Measurements from ENCODE around the gene FIZ1.
A peak's percentile ranks its signal among the peaks of the same experiment; 100 is the strongest.

The FIZ1 gene

DNA sequence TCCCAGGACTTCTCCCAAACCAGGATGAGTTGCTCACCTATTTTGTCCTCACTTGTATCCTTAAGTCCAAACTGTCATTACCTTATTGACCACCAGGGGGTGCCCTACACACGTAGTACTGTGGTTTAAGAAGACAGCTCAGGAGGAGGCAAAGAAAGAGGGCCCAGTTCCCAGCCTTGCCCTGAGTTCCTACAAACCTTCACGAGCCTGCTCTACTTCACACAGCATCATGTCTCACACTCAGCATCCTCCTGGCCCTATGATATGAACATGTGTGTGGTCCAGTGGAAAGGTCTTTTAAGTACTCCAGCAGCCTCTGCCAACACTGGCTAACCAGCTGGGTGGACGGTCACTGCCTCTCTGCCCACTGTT, 33.1 kb upstream of the FIZ1 start:
- TF ChIP-seq SUZ12 (IDR thresholded peaks at IDR 0.05) (no peak), BHLHE40 (IDR thresholded peaks at IDR 0.05; ENCODE audit: borderline replicate concordance) (no peak), TARDBP (IDR thresholded peaks at IDR 0.05) (no peak), FOXM1 (IDR thresholded peaks at IDR 0.05; ENCODE audit: borderline replicate concordance) (no peak), NFRKB (IDR thresholded peaks at IDR 0.05) (no peak), FOXA1 (IDR thresholded peaks at IDR 0.05) (no peak), FOXK2 (IDR thresholded peaks at IDR 0.05) (no peak), L3MBTL2 (conservative IDR thresholded peaks at IDR 0.05) (no peak), CTBP1 (IDR thresholded peaks at IDR 0.05; ENCODE audit: borderline replicate concordance) (no peak), LEF1 (IDR thresholded peaks at IDR 0.05; ENCODE audit: borderline replicate concordance) (no peak), ELF4 (IDR thresholded peaks at IDR 0.05) (no peak), ARNT (IDR thresholded peaks at IDR 0.05) (no peak), SP1 (IDR thresholded peaks at IDR 0.05) (no peak), HDGF (IDR thresholded peaks at IDR 0.05; ENCODE audit: borderline replicate concordance) (no peak; the same call in 1 of the 2 replicates), ZNF384 (IDR thresholded peaks at IDR 0.05) (no peak)
- TF ChIP-seq, protein P1, sequence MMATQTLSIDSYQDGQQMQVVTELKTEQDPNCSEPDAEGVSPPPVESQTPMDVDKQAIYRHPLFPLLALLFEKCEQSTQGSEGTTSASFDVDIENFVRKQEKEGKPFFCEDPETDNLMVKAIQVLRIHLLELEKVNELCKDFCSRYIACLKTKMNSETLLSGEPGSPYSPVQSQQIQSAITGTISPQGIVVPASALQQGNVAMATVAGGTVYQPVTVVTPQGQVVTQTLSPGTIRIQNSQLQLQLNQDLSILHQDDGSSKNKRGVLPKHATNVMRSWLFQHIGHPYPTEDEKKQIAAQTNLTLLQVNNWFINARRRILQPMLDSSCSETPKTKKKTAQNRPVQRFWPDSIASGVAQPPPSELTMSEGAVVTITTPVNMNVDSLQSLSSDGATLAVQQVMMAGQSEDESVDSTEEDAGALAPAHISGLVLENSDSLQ (IDR thresholded peaks at IDR 0.05) = no peak
- ChIA-PET CTCF (interaction anchor here (0.6 to 2.3 kb wide), 9 partner anchors 14 to 751 kb away, joined by 3 to 12 read pairs (median 5); partner anchors contain the start of gene ZNF865), POLR2A (interaction anchor here (0.7 to 2.1 kb wide), 8 partner anchors 9 to 373 kb away, joined by 3 to 16 read pairs (median 4); partner anchors contain the start of genes FIZ1, PPP6R1, U2AF2 and ZNF524)

GRCh38 chr19:55626350-55626749, 27.0 kb upstream of the FIZ1 start:
- ChIA-PET CTCF (no interaction called here), POLR2A (interaction anchor here (1.3 to 1.4 kb wide), 2 partner anchors 22 to 28 kb away, joined by 5 read pairs; partner anchors contain the start of genes U2AF2 and ZNF865)
- TF ChIP-seq FOXK2 (IDR thresholded peaks at IDR 0.05) (no peak), FOXA1 (IDR thresholded peaks at IDR 0.05) (no peak), HDGF (IDR thresholded peaks at IDR 0.05; ENCODE audit: borderline replicate concordance) (no peak), SUZ12 (IDR thresholded peaks at IDR 0.05) (no peak), ZNF384 (IDR thresholded peaks at IDR 0.05) (no peak), ARNT (IDR thresholded peaks at IDR 0.05) (no peak), FOXM1 (IDR thresholded peaks at IDR 0.05; ENCODE audit: borderline replicate concordance) (no peak), ELF4 (IDR thresholded peaks at IDR 0.05) (no peak), BHLHE40 (IDR thresholded peaks at IDR 0.05; ENCODE audit: borderline replicate concordance) (no peak)
- TF ChIP-seq, protein P1 (IDR thresholded peaks at IDR 0.05) = no peak
- no peak for DNase-seq (ENCODE audit: extremely low spot score)

More for the DNA sequence above, 33.1 kb upstream of the FIZ1 start:
- peak; percentile 63 for DNase-seq (ENCODE audit: extremely low spot score)

GRCh38 chr19:55625004-55625326, 25.6 kb upstream of the FIZ1 start:
- POLR2A ChIA-PET = interaction anchor here (0.5 to 2.9 kb wide), 12 partner anchors 8 to 507 kb away, joined by 3 to 24 read pairs (median 5); partner anchors contain the start of genes FIZ1, UBE2S, ZNF524 and ZNF628
- DNase-seq (ENCODE audit: extremely low spot score) = no peak
- CTCF ChIA-PET = interaction anchor here (0.6 to 1.1 kb wide), 5 partner anchors 15 to 466 kb away, joined by 3 to 5 read pairs (median 3); partner anchors contain the start of gene ZNF865
- TF ChIP-seq ZNF384 (IDR thresholded peaks at IDR 0.05) (peak; percentile 69; the same call in 1 of the 2 replicates), BHLHE40 (IDR thresholded peaks at IDR 0.05; ENCODE audit: borderline replicate concordance) (no peak)
- TF ChIP-seq, protein P1 (IDR thresholded peaks at IDR 0.05) = peak; percentile 62; the same call in 1 of the 2 replicates

DNA sequence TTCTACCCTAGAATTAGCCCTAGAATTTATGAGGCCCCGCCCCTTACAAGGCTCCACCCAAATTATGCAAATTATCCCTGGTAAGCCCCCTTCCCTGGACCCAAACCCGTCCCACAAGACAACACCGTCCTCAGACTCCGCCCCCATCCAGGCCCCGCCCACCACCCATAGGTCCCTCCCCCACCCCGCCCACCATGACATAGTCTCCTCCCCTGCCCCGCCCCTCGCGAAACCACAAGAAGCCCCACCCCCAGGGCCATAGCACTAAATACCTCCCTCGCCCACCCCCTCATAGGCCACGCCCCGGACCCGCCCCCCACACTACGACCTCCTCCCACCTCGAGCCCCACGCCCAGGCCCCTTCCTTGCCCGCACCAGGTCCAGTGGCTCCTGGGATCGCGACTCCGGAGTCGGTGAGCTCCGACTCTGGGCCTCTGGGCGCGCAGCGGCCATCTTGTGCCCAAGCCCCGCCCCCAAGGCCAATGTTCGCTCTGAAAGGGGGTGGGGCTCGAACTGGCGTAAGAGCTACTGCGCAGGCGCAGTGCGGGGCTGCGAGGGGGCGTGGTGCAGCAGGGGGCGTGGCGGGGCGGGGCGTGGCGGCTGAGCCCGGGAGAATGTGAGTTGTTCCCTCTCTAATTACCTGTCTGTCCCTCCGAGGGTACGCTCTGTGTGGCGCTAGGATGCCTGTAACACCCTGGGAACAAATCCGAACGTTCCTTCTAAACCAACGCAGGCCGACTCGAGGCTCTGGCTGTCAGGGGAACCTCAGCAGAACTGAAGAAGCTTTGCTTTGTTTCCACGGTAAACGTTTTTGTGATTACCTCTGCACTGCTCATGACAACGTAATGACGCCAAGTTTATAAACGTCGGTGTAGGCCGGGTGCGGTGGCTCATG, 25.0 kb upstream of the FIZ1 start, which contains the start of gene ZNF784:
TSS of gene ZNF784 (minus strand) at position 458 of the 895 bp plus-strand sequence. CDS start at position 453, 5 bp downstream.
- TF ChIP-seq FOXA1 (IDR thresholded peaks at IDR 0.05) (no peak), BHLHE40 (IDR thresholded peaks at IDR 0.05; ENCODE audit: borderline replicate concordance) (no peak), L3MBTL2 (conservative IDR thresholded peaks at IDR 0.05) (peak; percentile 42; the same call in 1 of the 2 replicates), SP1 (IDR thresholded peaks at IDR 0.05) (peak; percentile 98)
- POLR2A ChIA-PET = interaction anchor here (0.5 to 2.9 kb wide), 14 partner anchors 8 to 507 kb away, joined by 3 to 24 read pairs (median 4); partner anchors contain the start of genes FIZ1, UBE2S, ZNF524 and ZNF628
- peak; percentile 94 for DNase-seq (ENCODE audit: extremely low spot score)
- CTCF ChIA-PET = interaction anchor here (0.6 to 1.1 kb wide), 3 partner anchors 18 to 465 kb away, joined by 3 to 5 read pairs (median 3); partner anchors contain the start of gene ZNF865

DNA sequence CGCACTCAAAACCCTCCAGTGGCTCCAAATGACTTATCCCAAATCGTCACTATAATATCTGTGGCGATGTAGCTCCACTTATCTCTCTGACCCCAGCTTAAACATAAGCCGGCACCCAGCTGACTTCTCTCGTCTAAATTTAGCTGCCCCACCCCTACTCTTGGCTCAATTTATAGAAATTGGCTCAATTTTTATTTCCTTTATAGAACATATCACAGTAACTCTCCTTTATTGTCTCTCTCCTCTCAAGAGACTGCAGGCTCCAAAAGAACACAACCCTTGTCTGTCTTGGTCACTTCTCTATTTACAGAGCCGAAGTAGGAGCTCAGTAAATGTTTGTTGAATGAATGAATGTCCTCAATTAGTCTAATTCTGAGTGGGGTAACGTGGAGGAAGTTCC, 24.2 kb upstream of the FIZ1 start:
- TF ChIP-seq ARNT (IDR thresholded peaks at IDR 0.05) (no peak), NFRKB (IDR thresholded peaks at IDR 0.05) (no peak), CTBP1 (IDR thresholded peaks at IDR 0.05; ENCODE audit: borderline replicate concordance) (no peak), TARDBP (IDR thresholded peaks at IDR 0.05) (no peak), FOXM1 (IDR thresholded peaks at IDR 0.05; ENCODE audit: borderline replicate concordance) (no peak), ZNF384 (IDR thresholded peaks at IDR 0.05) (no peak), FOXK2 (IDR thresholded peaks at IDR 0.05) (no peak)
- ChIA-PET CTCF (interaction anchor here (0.6 kb wide), 1 partner anchor 85 kb away, joined by 3 read pairs; no protein-coding TSS in a partner anchor), POLR2A (interaction anchor here (0.5 to 2.9 kb wide), 5 partner anchors 9 to 25 kb away, joined by 3 to 24 read pairs (median 10); partner anchors contain the start of genes FIZ1 and ZNF865)
- DNase-seq (ENCODE audit: extremely low spot score) = no peak

DNA sequence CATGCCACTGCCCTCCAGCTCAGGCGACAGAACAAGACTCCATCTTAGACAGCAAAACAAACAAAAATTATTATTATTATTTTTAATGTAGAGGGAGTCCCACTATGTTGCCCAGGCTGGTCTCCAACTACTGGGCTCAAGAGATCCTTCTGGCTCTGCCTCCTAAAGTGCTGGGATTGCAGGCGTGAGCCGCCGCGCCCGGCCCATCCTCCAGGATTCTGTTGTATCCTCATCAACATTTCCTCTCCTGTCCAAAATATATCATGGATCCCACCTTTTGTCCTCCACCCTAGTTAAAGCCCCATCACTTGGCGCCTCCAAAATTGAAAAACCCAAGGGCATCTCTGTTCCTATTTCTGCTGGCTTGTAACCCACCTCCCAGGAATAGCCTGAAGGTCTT, 23.8 kb upstream of the FIZ1 start:
- POLR2A ChIA-PET = interaction anchor here (1.2 to 2.9 kb wide), 3 partner anchors 9 to 18 kb away, joined by 3 to 24 read pairs (median 12); partner anchors contain the start of gene ZNF865
- CTCF ChIA-PET = no interaction called here
- no peak for TF ChIP-seq BHLHE40 (IDR thresholded peaks at IDR 0.05; ENCODE audit: borderline replicate concordance)
- no peak for TF ChIP-seq FOXM1 (IDR thresholded peaks at IDR 0.05; ENCODE audit: borderline replicate concordance)
- TF ChIP-seq ZNF384 (IDR thresholded peaks at IDR 0.05) = no peak
- no peak for TF ChIP-seq TARDBP (IDR thresholded peaks at IDR 0.05)
- TF ChIP-seq FOXA1 (IDR thresholded peaks at IDR 0.05) = no peak
- no peak for TF ChIP-seq SP1 (IDR thresholded peaks at IDR 0.05)
- TF ChIP-seq ELF4 (IDR thresholded peaks at IDR 0.05) = no peak
- no peak for TF ChIP-seq SUZ12 (IDR thresholded peaks at IDR 0.05)
- TF ChIP-seq L3MBTL2 (conservative IDR thresholded peaks at IDR 0.05) = no peak
- TF ChIP-seq ARNT (IDR thresholded peaks at IDR 0.05) = no peak
- TF ChIP-seq FOXK2 (IDR thresholded peaks at IDR 0.05) = no peak
- no peak for TF ChIP-seq HDGF (IDR thresholded peaks at IDR 0.05; ENCODE audit: borderline replicate concordance)
- no peak for TF ChIP-seq LEF1 (IDR thresholded peaks at IDR 0.05; ENCODE audit: borderline replicate concordance)
- no peak for TF ChIP-seq NFRKB (IDR thresholded peaks at IDR 0.05)
- TF ChIP-seq CTBP1 (IDR thresholded peaks at IDR 0.05; ENCODE audit: borderline replicate concordance) = no peak
- TF ChIP-seq, protein P1 (IDR thresholded peaks at IDR 0.05) = no peak
- DNase-seq (ENCODE audit: extremely low spot score) = no peak

All from HEK293T (cell line).